DMS 273 treated with DMSO at 0.1 percent for 48 hours (cell line): ENCODE measurements around the gene FUCA2.
A peak's percentile ranks its signal among the peaks of the same experiment; 100 is the strongest.
"Not testable (repeated sequence)": the region's sequence is repeated elsewhere in the genome, so short reads cannot be mapped to it uniquely, and the experiment has no call there.

Source experiments
- DNase-seq: peaks from one replicate; lab custom pipeline; 2025; lab: John Stamatoyannopoulos, UW

The FUCA2 gene

GRCh38 chr6:143496974-143497373 lies 14.5 kb downstream of the FUCA2 start:
- DNase-seq: no peak

GRCh38 chr6:143490775-143491174 lies 20.7 kb downstream of the FUCA2 start:
- no peak for DNase-seq

GRCh38 chr6:143490244-143490643 lies 21.3 kb downstream of the FUCA2 start:
- DNase-seq: no peak

DNA sequence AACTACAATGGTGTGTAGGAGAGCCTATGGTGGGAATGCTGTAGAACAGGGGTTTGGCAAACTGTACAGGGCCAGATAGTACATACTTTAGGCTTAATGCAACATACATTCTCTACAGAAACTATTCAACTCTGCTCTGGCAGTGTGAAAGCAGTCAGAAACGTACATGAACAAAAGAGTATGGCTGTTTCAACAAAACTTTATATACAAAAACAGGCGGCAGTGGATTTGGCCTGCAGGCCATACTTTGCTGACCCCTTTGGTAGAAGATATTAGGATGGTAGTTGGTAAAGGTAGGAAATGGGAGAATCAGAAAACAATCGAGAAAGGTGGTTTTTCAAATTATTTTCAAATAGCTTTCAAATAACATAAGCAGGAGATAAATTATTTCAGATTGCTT lies 24.8 kb downstream of the FUCA2 start:
- no peak for DNase-seq

DNA sequence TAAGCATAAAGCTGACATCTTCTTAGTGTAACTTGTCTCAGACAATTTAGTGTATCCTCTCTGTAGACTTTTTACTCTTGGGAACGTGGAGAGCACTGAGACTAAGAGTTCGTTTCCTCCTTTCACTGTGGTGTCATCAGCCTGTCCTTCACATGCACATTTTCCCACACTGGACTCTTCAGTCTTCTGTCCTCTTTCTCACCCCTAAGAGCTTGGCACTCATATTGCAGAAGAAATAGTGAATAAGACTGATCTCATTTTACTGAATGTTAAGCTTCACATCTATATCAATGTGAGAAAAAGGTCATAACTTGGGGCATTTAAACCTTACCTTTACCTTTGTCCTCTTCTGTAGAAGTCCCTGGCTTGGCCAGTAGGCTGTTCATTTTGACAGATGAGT lies 25.6 kb downstream of the FUCA2 start:
- no peak for DNase-seq

DNA sequence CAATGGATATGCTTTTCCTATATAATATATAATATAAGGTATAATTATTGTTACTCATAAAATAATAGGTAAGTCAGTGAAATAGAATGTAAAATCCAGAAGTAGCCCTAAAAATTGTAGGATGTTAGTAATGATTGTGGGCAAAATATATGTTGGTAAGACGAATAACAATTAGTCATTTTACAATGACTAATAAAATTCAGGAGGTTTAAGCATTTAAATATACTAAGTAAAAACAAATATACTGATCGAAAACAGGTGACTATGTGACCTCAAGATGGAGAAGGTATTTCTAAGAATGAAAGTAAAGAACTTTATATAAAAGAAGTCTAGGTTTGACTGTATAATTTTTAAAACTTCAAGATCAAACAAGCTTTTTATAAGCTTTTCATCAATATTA lies 28.9 kb downstream of the FUCA2 start:
- no peak for DNase-seq

DNA sequence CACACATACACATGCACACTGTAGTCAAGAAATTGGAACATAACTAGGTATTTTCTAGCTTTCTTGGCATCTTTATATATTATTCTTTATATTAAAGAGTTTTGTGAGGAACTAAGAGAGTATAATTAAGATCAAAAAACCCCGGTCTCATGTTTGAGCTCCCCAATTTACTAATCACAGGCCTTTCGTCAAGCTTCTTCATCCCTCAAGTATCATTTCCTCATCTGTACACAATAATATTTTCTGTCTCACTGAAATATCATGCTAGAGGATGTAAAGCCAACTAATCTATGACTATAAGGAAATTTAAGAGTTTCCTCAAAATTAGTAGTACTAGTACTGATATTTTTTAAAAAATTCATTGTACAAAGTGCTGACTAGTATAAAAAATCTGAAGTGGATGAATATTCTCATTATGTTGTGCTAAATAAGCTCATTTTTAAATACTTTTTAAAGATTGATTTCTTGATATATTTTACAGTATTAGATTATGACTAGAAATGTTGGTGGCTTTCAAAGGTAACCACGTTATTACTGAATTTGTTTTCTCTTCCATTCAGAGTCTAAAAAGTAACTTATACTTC lies 32.9 kb downstream of the FUCA2 start:
- DNase-seq: no peak

DNA sequence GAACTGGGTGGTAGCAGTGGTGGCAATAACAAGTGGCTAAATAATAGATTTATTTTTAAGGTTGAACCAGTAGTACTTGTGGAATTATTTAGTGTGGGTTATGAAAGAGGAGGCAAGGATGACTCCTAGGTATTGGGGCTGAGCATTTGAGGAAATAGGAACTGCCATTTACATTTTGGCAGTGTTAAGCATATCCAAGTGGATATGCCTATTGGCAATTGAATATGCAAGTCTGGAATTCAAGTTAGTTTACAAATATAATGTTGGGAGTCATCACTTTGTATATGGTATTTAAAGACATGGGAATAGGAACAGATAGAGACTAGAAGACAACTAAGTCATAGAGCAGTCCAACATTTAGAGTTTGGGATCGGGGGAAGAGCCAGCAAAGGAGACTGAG lies 35.0 kb downstream of the FUCA2 start:
- no peak for DNase-seq

GRCh38 chr6:143471822-143472221 lies 39.7 kb downstream of the FUCA2 start:
- no peak for DNase-seq

DNA sequence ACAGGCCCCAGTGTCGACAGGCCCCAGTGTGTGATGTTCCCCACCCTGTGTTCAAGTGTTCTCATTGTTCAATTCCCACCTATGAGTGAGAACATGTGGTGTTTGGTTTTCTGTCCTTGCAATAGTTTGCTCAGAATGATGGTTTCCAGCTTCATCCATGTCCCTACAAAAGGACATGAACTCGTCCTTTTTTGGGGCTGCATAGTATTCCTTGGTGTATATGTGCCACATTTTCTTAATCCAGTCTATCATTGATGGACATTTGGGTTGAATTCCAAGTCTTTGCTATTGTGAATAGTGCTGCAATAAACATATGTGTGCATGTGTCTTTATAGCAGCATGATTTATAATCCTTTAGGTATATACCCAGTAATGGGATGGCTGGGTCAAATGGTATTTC lies 42.7 kb downstream of the FUCA2 start:
- not testable (repeated sequence) for DNase-seq

DNA sequence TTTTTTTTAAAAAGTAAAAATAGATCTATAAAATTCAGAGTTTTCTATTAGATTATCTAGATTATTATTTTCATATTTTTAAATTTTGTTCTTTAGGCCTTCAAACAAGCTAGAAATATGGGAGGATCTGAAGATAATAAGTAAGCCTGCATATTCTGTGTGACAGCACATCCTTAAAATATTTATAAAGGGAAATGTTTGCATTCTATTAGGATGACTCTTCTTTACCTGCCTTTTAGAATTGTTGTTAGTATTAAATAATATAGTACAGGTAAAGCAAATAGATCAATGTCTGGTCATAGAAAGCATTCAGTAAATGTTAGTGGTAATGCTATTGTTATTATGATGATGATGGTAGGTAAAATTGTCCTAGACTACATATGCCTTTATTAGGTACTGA lies 43.5 kb downstream of the FUCA2 start:
- no peak for DNase-seq

DNA sequence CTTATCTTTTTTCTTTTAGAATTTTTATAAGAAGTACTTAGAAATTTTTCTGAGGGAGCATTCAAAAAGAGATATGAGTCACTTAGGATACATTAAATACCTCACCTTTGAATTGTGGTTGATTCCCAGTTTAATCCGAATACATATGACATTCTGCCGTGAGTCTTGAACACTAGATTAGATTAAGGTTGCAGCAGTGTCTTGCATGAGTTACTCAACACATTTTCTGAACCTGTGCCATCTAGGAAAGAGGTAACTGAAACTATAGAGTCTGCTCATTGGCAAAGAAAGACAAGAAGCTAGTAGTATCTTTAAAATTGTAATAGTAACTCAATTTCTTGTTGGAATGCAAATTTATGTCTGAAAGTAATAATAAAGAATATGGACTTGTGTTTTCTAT lies 46.0 kb downstream of the FUCA2 start:
- no peak for DNase-seq

DNA sequence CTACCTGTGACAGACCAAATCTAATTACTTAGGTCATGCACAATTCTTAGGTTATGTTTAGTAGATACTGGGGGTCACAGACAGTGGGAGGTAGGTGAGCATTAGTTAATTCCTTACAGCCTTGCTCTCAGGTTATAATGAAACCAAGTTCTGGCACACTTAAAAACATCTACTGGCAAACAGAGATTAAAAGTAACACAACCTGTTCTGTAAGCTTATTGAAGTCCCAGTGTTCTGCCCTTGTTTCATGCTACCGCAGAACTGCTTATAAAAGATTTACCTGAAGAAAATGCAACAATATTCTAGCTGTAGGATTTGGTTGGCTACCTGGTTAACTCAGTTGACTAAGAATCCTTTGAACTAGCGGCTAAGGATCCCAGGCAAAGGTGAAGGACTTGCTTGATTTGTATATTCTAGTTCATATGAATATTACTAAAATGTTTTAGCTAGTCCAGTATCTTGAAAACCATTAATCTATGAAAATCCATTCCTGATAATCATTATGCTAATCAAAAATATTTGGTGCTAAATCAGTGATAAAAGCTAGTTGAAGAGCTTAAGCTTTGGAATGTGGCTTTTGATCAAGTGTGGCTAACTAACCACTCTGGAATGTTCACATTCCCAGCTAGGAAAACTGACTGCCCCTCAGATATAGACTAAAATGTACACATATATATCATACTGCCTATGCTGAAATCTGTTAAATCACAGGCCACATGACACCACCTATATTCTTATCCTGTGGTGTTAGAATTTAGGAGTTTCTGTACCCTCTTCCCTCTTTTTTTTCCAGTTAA lies 53.8 kb downstream of the FUCA2 start:
- no peak for DNase-seq

- no peak for DNase-seq
Observed at GRCh38 chr6:143451531-143451930, 60.0 kb downstream of the FUCA2 start.

- peak; percentile 85 for DNase-seq
Observed at GRCh38 chr6:143450453-143451371, 60.8 kb downstream of the FUCA2 start, which contains the start of the genes ADAT2 and PEX3. Gene ADAT2, minus strand, starts transcription at chr6:143450695. Its CDS starts 37 bp downstream, at chr6:143450658. Gene PEX3, plus strand, starts transcription at chr6:143450805. Its CDS starts 238 bp downstream, at chr6:143451043.

DNA sequence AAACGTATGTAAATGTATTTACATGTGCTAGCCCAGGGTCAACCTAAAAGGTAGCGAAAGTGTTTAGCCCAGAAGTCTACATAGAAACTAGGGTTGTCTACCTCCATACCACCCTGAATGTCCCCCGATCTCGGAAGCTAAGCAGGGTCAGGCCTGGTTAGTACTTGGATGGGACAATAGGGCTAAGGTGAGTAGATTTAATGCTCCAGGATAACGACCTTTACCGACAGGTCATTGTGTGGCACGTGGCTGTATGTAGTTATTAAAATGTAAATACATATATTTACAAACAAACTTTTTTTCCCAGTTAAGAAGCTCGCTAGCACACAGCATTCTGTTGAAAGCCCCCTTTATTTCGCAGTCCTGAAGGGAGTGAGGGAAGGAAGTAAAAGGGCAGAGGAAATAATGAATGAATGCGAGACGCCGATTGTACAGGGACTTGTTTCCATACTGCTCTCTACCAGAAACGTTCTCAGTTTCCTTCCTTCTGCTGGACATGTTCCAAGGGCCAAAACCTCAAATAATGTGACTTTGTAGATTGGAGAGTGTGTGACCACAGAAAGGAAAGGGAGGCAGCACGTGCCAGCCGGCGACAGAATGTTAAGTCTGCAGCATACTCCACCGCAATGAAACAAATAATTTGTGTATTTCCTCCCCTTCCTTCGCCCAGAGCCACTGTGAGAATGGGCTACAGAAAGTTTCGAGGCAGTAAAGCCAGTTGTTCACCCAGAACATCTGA lies 61.6 kb downstream of the FUCA2 start:
- DNase-seq: no peak

GRCh38 chr6:143449082-143449713 lies 62.3 kb downstream of the FUCA2 start:
- no peak for DNase-seq

DNA sequence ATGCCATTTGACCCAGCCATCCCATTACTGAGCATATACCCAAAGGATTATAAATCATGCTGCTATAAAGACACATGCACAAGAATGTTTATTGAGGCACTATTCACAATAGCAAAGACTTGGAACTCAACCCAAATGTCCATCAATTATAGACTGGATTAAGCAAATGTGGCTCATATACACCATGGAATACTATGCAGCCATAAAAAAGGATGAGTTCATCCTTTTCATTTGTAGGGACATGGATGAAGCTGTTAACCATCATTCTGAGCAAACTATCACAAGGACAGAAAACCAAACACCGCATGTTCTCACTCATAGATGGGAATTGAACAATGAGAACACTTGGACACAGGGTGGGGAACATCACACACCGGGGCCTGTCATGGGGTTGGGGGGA lies 63.7 kb downstream of the FUCA2 start:
- DNase-seq: not testable (repeated sequence)
